Effector memory CD4-positive, alpha-beta T cell (primary cell): Measurements from ENCODE around the gene SMIM38.

Experiments used
- DNase-seq, 3 donors: peaks; one replicate each; pipeline ENCODE4 v3.0.0-alpha.2; 2020
- H3K27ac ChIP-seq: 2 replicates; pipeline ENCODE4 v1.7.0; 2013; ENCODE audit warnings: mild to moderate bottlenecking, low read length, moderate library complexity; ENCODE audit not compliant: insufficient read depth, poor library complexity, severe bottlenecking
- H3K27me3 ChIP-seq: replicated peaks from 2 replicates; pipeline ENCODE4 v1.7.0; 2013; ENCODE audit warnings: mild to moderate bottlenecking, low read length; ENCODE audit not compliant: insufficient read depth, control insufficient read depth, poor library complexity, severe bottlenecking
- H3K36me3 ChIP-seq: 2 replicates; pipeline ENCODE4 v1.7.0; 2013; ENCODE audit warnings: mild to moderate bottlenecking, low read length, moderate library complexity; ENCODE audit not compliant: control insufficient read depth, insufficient read depth
- H3K4me1 ChIP-seq: 2 replicates; pipeline ENCODE4 v1.7.0; 2013; ENCODE audit warnings: low read length, mild to moderate bottlenecking; ENCODE audit not compliant: control insufficient read depth, insufficient read depth, poor library complexity, severe bottlenecking
- H3K4me3 ChIP-seq: 2 replicates; pipeline ENCODE4 v1.7.0; 2013; ENCODE audit warnings: low read length, low read depth, mild to moderate bottlenecking; ENCODE audit not compliant: insufficient read depth, poor library complexity, severe bottlenecking
- H3K9me3 ChIP-seq: 2 replicates; pipeline ENCODE4 v1.7.0; 2013; ENCODE audit warnings: mild to moderate bottlenecking, low read length, moderate library complexity; ENCODE audit not compliant: control insufficient read depth

SMIM38 gene

DNA sequence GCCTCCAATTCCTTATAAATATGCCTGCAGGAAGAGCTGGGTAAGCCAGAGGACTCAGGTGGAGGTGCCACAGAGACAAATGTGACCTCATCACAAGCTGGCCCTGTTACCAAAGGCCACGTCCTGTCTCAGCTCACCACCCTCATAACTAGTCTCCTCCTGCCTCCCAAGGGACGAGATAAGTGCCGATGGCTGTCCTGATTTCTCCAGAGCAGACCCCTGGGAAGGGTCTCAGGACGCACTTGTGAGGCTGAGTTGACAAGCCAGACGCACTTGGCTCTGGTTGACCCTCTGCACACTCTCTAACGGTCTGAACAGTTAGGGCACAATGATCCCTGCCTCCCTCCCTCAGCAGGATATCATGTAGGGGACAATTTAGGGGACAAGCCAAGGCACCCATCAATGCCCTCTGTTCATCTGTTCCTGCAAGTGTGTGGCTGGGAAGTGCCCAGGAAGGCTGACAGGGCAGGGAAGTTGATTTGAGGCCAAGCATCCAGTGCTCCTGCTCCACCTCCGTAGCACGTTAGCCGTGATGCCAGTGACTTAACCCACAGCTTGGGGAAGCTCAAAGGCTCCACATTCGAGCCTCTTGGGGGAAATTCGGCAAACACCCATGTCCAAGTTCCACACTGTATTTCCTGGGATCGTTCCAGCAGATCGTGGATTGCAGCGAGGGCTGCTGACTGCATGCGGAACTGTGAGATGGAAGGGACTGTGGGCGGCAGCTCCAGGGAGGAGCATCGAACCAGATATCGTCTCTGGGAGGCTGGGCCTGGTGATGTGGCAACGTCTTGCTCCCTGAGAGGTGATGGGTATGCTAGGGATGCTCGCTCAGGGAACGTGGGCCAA lies 2.8 kb downstream of the SMIM38 start:
- no peak for DNase-seq
- H3K4me3 ChIP-seq, result no peak overlapping the region
- H3K27ac ChIP-seq, result no peak overlapping the region
- H3K36me3 ChIP-seq, result no peaks in the 10 kb centered on the region
- no peaks in the 10 kb centered on the region for H3K9me3 ChIP-seq
- no peaks in the 10 kb centered on the region for H3K27me3 ChIP-seq
- no peaks in the 10 kb centered on the region for H3K4me1 ChIP-seq

- Histone ChIP-seq H3K36me3 (no peaks in the 10 kb centered on the region), H3K9me3 (no peaks in the 10 kb centered on the region), H3K27ac (no peak overlapping the region), H3K4me3 (no peak overlapping the region), H3K27me3 (no peaks in the 10 kb centered on the region), H3K4me1 (no peaks in the 10 kb centered on the region)
- DNase-seq, result no peak
These were observed 3.6 kb downstream of the SMIM38 start for GRCh38 chr11:69159150-69159852.

DNA sequence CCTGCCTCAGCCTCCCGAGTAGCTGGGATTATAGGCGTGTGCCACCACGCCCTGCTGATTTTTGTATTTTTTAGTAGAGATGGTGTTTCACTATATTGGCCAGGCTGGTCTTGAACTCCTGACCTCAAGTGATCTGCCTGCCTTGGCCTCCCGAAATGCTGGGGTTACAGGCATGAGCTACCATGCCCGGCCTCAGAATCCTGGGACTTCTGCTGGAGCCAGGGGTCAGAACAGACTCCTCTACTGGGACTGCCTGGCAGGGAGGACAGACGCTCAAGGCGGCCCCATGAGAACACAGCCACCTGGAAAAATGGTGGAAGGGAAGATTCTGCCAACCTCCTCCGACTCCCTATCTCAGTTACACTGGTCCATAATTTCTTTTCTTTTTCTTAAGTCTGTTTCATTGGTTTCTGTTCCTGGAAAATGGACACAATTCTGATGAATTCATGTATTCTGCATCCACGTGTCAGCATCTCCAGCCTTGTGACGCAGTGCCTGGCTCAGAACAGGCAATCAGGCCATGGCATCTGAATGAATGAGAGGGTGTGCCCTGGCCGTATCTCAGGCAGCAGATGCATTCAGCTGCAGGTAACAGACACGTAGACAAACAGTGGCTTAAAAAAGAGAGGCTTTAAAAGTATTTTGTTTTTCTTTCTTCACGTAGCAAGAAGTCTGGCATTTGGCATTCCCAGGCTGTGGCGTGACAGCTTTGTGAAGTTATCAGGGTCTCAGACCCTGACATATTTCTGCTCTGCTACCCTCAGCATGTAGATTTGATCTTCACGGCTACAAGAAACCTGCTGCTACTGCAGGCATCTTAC lies 4.8 kb downstream of the SMIM38 start:
- Histone ChIP-seq H3K4me3 (no peak overlapping the region), H3K27ac (no peak overlapping the region), H3K4me1 (no peaks in the 10 kb centered on the region), H3K9me3 (no peaks in the 10 kb centered on the region), H3K36me3 (no peaks in the 10 kb centered on the region), H3K27me3 (no peaks in the 10 kb centered on the region)
- no peak for DNase-seq

DNA sequence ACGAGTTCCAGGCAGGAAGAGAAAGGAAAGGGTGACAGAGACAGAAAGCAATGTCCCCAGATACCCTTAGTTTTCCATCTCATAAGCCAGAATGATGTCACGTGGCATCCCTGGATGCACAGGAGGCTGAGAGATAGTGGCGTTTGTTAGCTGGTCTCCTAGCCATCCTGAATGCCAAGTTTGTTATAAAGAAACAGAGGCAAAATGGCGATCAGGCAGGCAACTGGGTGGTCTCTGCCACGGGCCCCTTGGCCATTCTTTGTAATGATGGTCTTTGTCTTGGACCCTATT lies 5.3 kb downstream of the SMIM38 start:
- no peak overlapping the region for H3K4me3 ChIP-seq

DNA sequence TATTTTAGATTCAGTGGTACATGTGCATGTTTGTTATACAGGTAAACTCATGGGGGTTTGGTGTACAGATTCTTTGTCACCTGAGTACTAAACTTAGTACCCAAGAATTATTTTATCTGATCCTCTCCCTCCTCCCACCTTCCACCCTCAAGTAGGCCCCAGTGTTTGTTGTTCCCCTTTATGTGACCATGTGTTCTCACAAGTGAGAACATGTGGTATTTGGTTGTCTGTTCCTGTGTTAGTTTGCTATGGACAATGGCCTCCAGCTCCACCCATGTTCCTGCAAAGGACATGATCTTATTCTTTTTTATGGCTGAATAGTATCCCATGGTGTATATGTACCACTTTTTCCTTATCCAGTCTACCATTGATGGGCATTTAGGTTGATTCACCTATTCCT lies 6.8 kb downstream of the SMIM38 start:
- H3K4me1 ChIP-seq, result peaks cover 3% of the 10 kb centered on the region

More for the DNA sequence above, 5.3 kb downstream of the SMIM38 start:
- no peaks in the 10 kb centered on the region for H3K9me3 ChIP-seq
- no peaks in the 10 kb centered on the region for H3K36me3 ChIP-seq
- H3K27ac ChIP-seq, result no peak overlapping the region
- no peaks in the 10 kb centered on the region for H3K27me3 ChIP-seq
- no peak for DNase-seq
- no peaks in the 10 kb centered on the region for H3K4me1 ChIP-seq

GRCh38 chr11:69163842-69164241 lies 8.1 kb downstream of the SMIM38 start:
- no peaks in the 10 kb centered on the region for H3K36me3 ChIP-seq
- H3K9me3 ChIP-seq, result no peaks in the 10 kb centered on the region
- DNase-seq, result no peak
- no peaks in the 10 kb centered on the region for H3K27me3 ChIP-seq
- no peak overlapping the region for H3K27ac ChIP-seq
- H3K4me1 ChIP-seq, result peaks cover 3% of the 10 kb centered on the region
- H3K4me3 ChIP-seq, result no peak overlapping the region

More for the DNA sequence above, 6.8 kb downstream of the SMIM38 start:
- no peaks in the 10 kb centered on the region for H3K36me3 ChIP-seq
- H3K9me3 ChIP-seq, result no peaks in the 10 kb centered on the region
- H3K27ac ChIP-seq, result no peak overlapping the region
- H3K4me3 ChIP-seq, result no peak overlapping the region
- DNase-seq, result no peak
- H3K27me3 ChIP-seq, result no peaks in the 10 kb centered on the region

DNA sequence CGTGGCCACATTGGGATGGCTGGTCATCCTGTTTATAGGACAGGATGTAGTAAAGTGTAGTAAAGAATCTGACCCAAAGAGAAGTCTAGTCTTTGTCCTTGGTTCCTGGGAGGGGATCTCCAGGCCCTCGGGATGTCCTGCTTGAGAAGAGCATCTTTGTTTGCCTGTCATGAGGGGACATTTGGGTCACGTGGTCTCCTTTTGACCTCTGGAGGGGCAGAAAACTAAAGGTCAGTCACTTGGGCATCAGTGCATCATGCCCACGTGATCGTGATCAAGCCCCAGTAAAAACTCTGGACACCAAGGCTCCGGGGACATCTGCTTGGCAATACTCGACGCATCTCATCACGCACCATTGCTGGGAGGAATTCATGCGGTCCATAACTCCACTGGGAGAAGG lies 9.1 kb downstream of the SMIM38 start:
- Histone ChIP-seq H3K27ac (no peak overlapping the region), H3K9me3 (no peaks in the 10 kb centered on the region), H3K4me3 (no peak overlapping the region), H3K4me1 (peaks cover 3% of the 10 kb centered on the region), H3K36me3 (no peaks in the 10 kb centered on the region), H3K27me3 (no peaks in the 10 kb centered on the region)
- no peak for DNase-seq

- Histone ChIP-seq H3K27me3 (no peaks in the 10 kb centered on the region), H3K4me1 (peaks cover 3% of the 10 kb centered on the region), H3K36me3 (no peaks in the 10 kb centered on the region), H3K4me3 (no peak overlapping the region), H3K27ac (no peak overlapping the region), H3K9me3 (no peaks in the 10 kb centered on the region)
- no peak for DNase-seq
These were observed 10.0 kb downstream of the SMIM38 start for GRCh38 chr11:69165775-69166174.

DNA sequence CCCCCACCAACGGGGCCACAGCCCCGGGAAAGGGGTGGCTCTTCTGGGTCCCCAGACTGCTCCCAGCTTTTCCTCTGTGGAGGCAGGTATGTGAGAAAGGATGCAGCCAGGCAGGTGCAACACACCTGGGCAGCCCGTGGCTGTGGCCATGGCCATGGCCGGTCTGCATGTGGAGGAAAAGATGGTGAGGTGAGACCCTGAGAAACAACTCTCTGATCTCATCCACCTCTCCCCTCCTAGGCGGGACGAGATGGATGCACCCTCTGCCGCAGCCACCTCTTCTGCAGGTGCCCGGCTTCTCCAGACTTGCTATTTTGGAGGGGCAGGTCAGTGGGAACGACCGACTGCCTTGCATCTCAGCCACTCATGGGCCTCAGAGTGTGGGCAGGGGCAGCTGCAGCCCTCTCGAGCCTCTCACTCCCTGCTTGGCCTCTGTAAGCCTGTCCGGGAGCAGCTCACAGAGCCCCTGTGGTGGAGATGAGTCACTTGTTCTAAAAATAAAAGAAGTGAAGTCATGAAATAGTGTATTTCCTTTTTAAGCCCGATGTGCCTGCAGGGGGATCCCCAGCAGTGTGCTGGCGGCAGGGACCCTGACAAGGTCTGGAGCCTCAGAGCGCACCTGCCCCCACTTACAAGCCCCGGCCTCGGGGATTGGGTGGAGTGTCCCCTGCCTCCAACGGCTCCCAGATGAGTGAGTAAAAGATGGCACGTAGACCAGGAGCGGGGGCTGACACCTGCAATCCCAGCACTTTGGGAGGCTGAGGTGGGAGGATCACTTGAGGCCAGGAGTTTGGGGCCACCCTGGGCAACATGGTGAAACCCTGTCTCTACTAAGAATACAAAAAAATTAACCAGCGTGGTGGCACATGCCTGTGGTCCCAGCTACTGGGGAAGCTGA lies 10.7 kb downstream of the SMIM38 start:
- Histone ChIP-seq H3K27ac (no peak overlapping the region), H3K9me3 (no peaks in the 10 kb centered on the region), H3K27me3 (no peaks in the 10 kb centered on the region), H3K4me3 (no peak overlapping the region), H3K4me1 (peaks cover 3% of the 10 kb centered on the region), H3K36me3 (no peaks in the 10 kb centered on the region)
- DNase-seq, result no peak
